NK-92 (cell line): Measurements from ENCODE around the gene ZBTB40.

Source experiments
- DNase-seq: peaks from one replicate; lab custom pipeline; 2025; ENCODE audit not compliant: unreplicated experiment; lab: John Stamatoyannopoulos, UW

The ZBTB40 gene

GRCh38 chr1:22462928-22463327 is 11.3 kb downstream of the ZBTB40 start:
- no peak for DNase-seq

GRCh38 chr1:22465015-22465565 is 13.4 kb downstream of the ZBTB40 start:
- DNase-seq: no peak

DNA sequence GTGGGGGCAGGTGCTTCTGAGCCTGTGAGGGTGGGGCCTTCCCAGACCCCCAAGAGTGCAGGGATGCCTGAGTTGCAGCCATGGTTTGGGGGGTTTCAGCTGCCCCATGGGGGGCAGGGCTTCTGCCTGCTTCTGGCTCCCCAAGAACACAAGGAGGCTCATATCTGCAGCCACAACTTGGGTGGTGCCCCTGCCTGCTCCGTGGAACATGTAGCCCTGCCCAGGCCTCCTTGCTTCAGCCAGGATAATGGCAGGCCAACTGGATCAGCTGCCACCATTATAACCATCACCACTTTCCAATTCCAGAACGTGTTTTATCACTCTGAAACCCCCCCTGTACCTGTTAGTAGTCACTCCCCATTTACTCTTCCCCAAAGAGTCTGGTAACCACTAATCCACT is 14.0 kb downstream of the ZBTB40 start:
- no peak for DNase-seq

- no peak for DNase-seq
Measured at GRCh38 chr1:22470227-22470626, 18.6 kb downstream of the ZBTB40 start.

GRCh38 chr1:22471078-22471477 is 19.4 kb downstream of the ZBTB40 start:
- DNase-seq: no peak

- DNase-seq: no peak
Measured at GRCh38 chr1:22471610-22472009, 20.0 kb downstream of the ZBTB40 start.

GRCh38 chr1:22472596-22472995 is 20.9 kb downstream of the ZBTB40 start:
- no peak for DNase-seq

- DNase-seq: no peak
Measured at GRCh38 chr1:22473952-22474351, 22.3 kb downstream of the ZBTB40 start.

DNA sequence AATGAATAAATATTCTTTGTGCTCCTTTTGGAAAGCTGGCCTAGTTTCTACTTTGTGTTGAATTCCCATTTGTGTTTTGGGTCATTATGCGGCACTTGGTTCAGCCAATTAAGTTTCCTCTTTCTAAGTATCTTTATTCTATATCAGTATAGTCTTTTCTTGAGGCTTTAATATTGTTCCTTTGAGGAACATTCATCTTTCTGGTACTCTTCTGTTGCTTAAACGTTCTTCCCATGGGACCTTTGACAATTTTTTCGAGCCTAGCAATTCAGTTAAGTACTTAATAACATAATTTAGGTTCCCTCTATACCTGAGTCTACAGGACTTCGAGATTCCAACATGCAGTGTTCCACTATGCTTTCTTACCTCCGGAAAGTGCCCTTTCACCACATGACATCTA is 24.9 kb downstream of the ZBTB40 start:
- DNase-seq: no peak

DNA sequence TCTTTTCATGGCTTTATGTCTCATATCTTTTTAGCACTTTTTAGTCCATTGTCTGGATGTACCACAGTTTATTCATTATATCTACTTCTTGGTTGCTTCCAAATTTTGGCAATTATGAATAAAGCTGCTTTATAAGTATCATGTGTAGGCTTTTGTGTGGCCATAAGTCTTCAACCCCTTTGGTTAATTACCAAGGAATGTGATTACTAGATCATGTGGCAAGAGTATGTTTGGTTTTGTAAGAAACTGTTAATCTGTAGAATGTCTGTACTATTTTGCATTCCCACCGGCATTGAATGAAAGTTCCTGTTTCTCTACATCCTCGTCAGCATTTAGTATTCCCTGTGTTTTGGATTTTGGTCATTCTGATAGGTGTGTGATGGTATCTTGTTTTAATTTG is 31.5 kb downstream of the ZBTB40 start:
- DNase-seq: no peak

DNA sequence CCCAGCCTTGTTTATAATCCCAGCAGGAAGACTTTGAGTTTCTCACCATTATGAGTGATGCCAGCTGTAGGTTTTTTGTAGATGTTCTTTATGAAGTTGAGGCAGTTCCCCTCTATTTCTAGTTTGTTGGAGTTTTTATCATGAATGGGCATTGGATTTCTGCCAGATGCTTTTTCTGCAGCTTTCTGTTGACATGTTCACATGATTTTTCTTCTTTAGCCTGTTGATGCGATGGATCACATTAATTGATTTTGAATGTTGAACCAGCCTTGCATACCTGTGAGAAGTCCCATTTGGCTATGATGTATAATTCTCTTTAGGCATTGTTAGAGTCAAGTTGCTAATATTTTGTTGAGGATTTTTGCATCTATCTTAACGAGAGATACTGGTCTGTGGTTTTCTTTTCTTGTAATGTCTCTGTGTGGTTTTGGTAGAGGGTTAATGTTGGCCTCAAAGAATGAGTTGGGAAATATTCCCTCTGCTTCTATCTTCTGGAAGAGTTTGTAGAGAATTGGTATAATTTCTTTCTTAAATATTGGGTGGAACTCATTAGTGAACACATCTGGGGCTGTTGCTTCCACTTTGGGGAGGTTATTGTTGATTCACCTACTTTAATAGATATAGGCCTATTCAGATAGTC is 33.2 kb downstream of the ZBTB40 start:
- no peak for DNase-seq

DNA sequence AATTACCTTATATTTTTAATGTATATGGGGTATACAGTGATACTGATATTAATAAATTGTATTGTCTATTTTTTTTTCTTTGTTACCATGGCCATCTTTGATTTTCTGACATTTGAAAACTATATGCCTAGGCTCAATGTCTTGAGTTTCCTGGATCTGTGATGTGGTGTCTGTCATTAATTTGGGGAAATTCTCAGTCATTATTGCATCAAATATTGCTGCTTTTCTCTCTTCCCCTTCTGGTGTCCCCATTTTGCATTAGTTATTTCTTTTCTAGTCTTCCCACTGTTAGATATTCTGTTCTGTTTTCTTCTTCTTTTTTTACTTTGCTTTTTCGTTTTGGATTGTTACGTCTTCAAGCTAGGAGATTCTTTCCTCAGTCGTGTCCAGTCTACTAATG is 33.8 kb downstream of the ZBTB40 start:
- no peak for DNase-seq

DNA sequence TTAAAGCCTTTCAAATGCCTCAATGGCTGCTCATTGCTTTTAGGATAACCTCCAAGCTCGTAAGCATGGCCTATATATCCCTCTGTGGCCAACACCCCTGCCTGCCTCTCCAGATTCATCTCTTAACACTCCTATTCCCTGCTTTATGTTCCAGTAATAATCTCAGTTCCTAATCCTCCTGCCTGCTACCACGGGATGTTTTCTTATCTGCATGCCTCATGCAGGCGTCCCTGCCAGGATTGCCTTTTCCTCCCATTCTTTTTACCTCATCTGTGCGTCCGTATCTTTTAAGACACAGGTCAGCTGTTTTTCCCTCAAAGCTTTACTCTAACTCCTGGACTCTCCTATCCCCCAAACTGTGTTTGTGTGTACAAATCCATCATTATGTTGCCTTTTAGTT is 36.1 kb downstream of the ZBTB40 start:
- no peak for DNase-seq

DNA sequence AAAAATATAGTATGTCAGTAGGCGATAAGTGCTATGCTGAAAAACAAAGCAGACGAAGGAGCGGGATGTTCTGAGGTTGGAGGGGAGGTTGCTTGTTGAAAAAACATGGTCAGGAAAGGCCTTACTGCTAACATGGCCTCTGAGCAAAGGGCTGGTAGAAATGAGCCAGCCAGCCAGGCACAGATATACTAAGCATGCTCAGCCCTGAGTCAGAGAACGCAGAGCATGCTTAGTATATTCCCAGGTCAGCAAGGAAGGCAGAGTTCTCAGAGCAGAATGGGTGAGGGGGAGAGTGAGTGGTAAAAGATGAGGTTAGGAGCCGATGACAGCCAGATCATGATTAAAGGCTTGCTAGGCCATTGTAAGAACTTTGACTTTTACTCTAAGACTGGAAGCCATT is 36.7 kb downstream of the ZBTB40 start:
- DNase-seq: no peak

DNA sequence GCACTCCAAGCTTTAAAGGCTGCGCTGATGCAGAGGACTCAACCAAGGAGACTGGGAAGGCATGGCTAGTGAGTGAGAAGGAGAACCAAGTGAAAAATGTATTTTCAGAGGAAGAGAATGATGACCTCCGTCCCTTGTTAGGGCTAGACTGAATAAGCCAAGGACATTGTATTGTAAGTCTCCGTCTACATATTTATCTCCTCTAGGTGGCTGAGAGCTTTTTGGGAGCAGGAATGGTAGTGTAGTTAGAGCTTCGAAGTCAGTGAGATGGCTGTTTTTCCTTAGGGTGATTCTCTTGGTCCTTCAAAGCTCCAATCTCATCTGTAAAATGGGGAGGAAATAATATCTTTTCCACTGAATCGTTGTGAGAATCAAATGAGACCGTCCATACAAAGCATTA is 37.6 kb downstream of the ZBTB40 start:
- DNase-seq: no peak

DNA sequence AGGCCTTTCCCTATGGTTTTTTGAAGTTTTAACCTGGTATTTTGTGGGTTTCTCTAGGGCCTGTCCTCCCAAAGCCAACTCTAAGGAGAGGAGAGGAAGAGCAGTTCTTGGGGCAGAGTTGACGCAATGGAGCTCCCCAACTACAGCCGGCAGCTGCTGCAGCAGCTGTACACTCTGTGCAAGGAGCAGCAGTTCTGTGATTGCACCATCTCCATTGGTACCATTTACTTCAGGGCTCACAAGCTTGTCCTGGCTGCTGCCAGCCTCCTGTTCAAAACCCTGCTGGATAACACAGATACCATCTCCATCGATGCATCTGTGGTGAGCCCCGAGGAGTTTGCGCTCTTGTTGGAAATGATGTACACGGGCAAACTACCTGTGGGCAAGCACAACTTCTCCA is 38.2 kb downstream of the ZBTB40 start:
- DNase-seq: no peak

GRCh38 chr1:22490309-22490708 is 38.7 kb downstream of the ZBTB40 start:
- DNase-seq: no peak

DNA sequence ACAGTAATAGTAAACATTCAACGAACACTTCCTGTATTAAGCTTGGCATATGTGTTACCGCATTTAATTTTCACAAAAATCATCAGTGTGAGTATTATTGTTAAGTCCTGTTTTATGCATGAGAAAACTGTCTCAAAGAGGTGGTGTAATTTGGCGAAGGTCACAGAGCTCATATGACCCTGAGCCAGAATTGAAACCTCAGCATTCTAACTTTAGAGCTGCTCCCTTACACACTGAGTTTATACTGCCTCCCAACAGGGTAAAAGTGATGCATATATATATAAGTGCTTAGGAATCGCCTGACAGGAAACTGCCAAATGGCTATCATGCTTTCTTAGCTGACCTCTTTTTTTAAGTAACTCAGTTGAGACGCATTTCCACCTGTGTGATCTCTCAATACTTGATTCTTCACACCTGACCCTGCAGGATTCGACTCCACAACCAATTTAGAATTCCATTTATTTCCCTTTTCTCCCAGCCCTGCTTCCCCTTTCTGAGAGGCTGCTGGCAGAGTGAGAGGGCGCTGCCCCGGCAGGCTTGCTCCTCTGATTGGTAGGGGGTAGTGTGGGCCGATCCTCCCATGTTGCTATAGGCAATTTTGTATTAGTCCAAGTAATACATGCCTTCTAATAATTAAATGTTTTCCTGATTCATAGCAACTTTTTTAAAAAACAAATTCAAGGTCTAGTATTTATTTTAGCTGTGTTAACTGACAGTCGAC is 40.5 kb downstream of the ZBTB40 start:
- no peak for DNase-seq

DNA sequence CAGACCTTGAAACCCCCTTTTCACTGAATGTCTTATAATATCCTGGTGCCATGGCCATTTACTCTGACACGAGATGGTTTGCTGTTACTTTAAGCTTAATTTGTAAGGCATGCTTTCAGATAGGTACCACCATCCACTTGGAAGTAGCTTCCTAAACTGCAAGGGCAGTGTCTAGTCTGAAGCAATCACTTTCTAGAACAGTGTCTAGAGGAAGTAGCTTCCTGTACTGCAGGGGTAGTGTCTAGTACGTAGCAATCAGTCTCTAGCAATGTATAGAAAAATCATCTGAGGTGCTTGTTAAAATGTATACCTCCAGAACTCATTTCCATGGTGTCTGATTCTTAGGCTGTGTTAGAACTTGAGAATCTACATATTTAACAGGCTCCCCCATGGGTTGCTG is 42.5 kb downstream of the ZBTB40 start:
- DNase-seq: no peak

DNA sequence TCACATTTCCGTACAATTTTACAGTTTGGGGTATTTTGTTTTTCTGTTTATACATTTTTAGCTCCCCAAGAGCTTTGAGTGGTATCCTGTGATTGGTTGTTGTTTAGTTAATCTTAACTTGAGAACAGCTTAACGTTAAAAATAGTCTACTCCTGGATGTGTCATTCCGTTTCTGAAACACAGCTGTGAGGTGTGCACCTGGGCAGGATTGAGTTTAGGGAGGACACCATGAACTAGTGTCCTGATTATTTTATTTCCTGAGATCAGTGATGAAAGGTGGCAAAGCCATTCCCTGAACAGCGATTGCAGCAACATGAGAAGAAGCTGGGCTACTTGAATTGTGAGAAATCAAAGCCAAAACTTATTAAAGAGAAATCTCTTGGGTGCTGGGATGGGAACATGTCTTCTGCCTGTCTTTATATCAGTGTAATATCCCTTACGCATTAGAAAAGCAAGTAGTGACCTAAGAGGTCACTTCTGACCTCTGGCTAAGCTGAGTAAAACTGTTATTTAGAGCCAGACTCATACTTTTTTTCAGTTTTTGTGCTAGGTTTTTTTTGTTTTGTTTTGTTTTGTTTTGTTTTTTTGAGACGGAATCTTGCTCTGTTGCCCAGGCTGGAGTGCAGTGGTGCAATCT is 43.4 kb downstream of the ZBTB40 start:
- no peak for DNase-seq

- DNase-seq: no peak
Measured at GRCh38 chr1:22496536-22497160, 45.0 kb downstream of the ZBTB40 start.

- no peak for DNase-seq
Measured at GRCh38 chr1:22498463-22498862, 46.8 kb downstream of the ZBTB40 start.
